ENCODE results near the gene GREM2. TPM values are rescaled to one million over a fixed set of nuclear protein-coding genes. Genes with fewer than 3 reads are reported as not detected.

GREM2 gene
- polyA plus RNA-seq, 1 donor from 2014 or later: 0.85 TPM

GRCh38 chr1:240496941-240497340, 115.0 kb downstream of the GREM2 start:
- H3K9me2 ChIP-seq (ENCODE audit: insufficient read depth, low read length): no peaks in the 10 kb centered on the region
- no peak overlapping the region for H3K4me2 ChIP-seq (ENCODE audit: low read length)
- no peaks in the 10 kb centered on the region for H3F3A ChIP-seq (ENCODE audit: insufficient read depth, low read length, poor library complexity, severe bottlenecking)
- H4K20me1 ChIP-seq (ENCODE audit: insufficient read depth): no peaks in the 10 kb centered on the region
- no peak overlapping the region for H3K9ac ChIP-seq (ENCODE audit: low read length)
- H3K4me3 ChIP-seq (ENCODE audit: low read length): no peak overlapping the region
- no peak overlapping the region for H3K27ac ChIP-seq (ENCODE audit: low read length)
- no peaks in the 10 kb centered on the region for H3K9me3 ChIP-seq (ENCODE audit: low read length)
- H3K27me3 ChIP-seq (ENCODE audit: insufficient read depth, low read depth, low read length): peaks cover 12% of the 10 kb centered on the region
- H2AFZ ChIP-seq (ENCODE audit: low read depth, low read length): no peak overlapping the region
- TF ChIP-seq MXI1 (conservative IDR thresholded peaks at IDR 0.05; ENCODE audit: poor library complexity, severe bottlenecking) (no peak), POLR2AphosphoS5 (IDR thresholded peaks at IDR 0.05) (no peak), EP300 (conservative IDR thresholded peaks at IDR 0.05; ENCODE audit: poor library complexity, severe bottlenecking) (no peak), TAF1 (IDR thresholded peaks at IDR 0.05; ENCODE audit: low read depth) (no peak), EZH2 (IDR thresholded peaks at IDR 0.05; ENCODE audit: borderline replicate concordance, insufficient read depth, low read length, poor library complexity, severe bottlenecking) (no peak), RAD21 (conservative IDR thresholded peaks at IDR 0.05) (no peak), CTCF (IDR thresholded peaks at IDR 0.05; ENCODE audit: poor library complexity, severe bottlenecking) (no peak), SMC3 (conservative IDR thresholded peaks at IDR 0.05; ENCODE audit: poor library complexity) (no peak)
- TF ChIP-seq, protein P1, sequence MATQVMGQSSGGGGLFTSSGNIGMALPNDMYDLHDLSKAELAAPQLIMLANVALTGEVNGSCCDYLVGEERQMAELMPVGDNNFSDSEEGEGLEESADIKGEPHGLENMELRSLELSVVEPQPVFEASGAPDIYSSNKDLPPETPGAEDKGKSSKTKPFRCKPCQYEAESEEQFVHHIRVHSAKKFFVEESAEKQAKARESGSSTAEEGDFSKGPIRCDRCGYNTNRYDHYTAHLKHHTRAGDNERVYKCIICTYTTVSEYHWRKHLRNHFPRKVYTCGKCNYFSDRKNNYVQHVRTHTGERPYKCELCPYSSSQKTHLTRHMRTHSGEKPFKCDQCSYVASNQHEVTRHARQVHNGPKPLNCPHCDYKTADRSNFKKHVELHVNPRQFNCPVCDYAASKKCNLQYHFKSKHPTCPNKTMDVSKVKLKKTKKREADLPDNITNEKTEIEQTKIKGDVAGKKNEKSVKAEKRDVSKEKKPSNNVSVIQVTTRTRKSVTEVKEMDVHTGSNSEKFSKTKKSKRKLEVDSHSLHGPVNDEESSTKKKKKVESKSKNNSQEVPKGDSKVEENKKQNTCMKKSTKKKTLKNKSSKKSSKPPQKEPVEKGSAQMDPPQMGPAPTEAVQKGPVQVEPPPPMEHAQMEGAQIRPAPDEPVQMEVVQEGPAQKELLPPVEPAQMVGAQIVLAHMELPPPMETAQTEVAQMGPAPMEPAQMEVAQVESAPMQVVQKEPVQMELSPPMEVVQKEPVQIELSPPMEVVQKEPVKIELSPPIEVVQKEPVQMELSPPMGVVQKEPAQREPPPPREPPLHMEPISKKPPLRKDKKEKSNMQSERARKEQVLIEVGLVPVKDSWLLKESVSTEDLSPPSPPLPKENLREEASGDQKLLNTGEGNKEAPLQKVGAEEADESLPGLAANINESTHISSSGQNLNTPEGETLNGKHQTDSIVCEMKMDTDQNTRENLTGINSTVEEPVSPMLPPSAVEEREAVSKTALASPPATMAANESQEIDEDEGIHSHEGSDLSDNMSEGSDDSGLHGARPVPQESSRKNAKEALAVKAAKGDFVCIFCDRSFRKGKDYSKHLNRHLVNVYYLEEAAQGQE (IDR thresholded peaks at IDR 0.05; ENCODE audit: borderline replicate concordance): no peak
- H3K36me3 ChIP-seq (ENCODE audit: insufficient read depth, low read length): no peaks in the 10 kb centered on the region
- no peaks in the 10 kb centered on the region for H3K79me2 ChIP-seq (replicated peaks; ENCODE audit: insufficient read depth, low read length)

GRCh38 chr1:240496356-240496755, 115.6 kb downstream of the GREM2 start:
- H3K36me3 ChIP-seq (ENCODE audit: insufficient read depth, low read length): no peaks in the 10 kb centered on the region
- H3K27me3 ChIP-seq (ENCODE audit: insufficient read depth, low read depth, low read length): peaks cover 12% of the 10 kb centered on the region
- H3F3A ChIP-seq (ENCODE audit: insufficient read depth, low read length, poor library complexity, severe bottlenecking): no peaks in the 10 kb centered on the region
- no peak overlapping the region for H2AFZ ChIP-seq (ENCODE audit: low read depth, low read length)
- no peak overlapping the region for H3K9ac ChIP-seq (ENCODE audit: low read length)
- H3K4me2 ChIP-seq (ENCODE audit: low read length): no peak overlapping the region
- no peaks in the 10 kb centered on the region for H3K9me2 ChIP-seq (ENCODE audit: insufficient read depth, low read length)
- H3K79me2 ChIP-seq (replicated peaks; ENCODE audit: insufficient read depth, low read length): no peaks in the 10 kb centered on the region
- H3K27ac ChIP-seq (ENCODE audit: low read length): no peak overlapping the region
- H4K20me1 ChIP-seq (ENCODE audit: insufficient read depth): no peaks in the 10 kb centered on the region
- no peaks in the 10 kb centered on the region for H3K9me3 ChIP-seq (ENCODE audit: low read length)
- H3K4me3 ChIP-seq (ENCODE audit: low read length): no peak overlapping the region
- TF ChIP-seq, protein P1 (IDR thresholded peaks at IDR 0.05; ENCODE audit: borderline replicate concordance): no peak
- no peak for TF ChIP-seq CTCF (IDR thresholded peaks at IDR 0.05; ENCODE audit: poor library complexity, severe bottlenecking)
- no peak for TF ChIP-seq SMC3 (conservative IDR thresholded peaks at IDR 0.05; ENCODE audit: poor library complexity)
- no peak for TF ChIP-seq MXI1 (conservative IDR thresholded peaks at IDR 0.05; ENCODE audit: poor library complexity, severe bottlenecking)
- no peak for TF ChIP-seq EZH2 (IDR thresholded peaks at IDR 0.05; ENCODE audit: borderline replicate concordance, insufficient read depth, low read length, poor library complexity, severe bottlenecking)
- TF ChIP-seq RAD21 (conservative IDR thresholded peaks at IDR 0.05): no peak
- no peak for TF ChIP-seq EP300 (conservative IDR thresholded peaks at IDR 0.05; ENCODE audit: poor library complexity, severe bottlenecking)
- no peak for TF ChIP-seq TAF1 (IDR thresholded peaks at IDR 0.05; ENCODE audit: low read depth)
- no peak for TF ChIP-seq POLR2AphosphoS5 (IDR thresholded peaks at IDR 0.05)
